ENCODE results near the gene XPC.

DNA sequence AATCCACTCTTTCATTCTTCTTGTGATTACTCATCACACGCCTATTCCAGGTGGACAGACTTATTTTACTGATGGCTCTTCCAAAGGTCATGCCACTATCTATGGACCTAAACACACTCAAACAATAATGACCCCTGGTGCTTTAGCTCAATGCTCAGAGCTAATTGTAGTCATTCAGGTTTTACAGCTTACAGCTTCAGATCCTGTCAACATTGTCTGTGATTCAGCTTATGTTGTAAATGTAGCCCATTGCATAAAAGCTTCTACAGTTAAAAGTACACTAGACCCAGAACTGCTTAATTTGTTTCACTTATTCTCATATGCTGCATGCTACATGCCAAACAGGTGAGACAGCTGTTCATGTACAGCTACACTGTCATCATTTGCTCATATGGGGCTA lies 49.5 kb upstream of the XPC start:
- TF ChIP-seq, protein P1, sequence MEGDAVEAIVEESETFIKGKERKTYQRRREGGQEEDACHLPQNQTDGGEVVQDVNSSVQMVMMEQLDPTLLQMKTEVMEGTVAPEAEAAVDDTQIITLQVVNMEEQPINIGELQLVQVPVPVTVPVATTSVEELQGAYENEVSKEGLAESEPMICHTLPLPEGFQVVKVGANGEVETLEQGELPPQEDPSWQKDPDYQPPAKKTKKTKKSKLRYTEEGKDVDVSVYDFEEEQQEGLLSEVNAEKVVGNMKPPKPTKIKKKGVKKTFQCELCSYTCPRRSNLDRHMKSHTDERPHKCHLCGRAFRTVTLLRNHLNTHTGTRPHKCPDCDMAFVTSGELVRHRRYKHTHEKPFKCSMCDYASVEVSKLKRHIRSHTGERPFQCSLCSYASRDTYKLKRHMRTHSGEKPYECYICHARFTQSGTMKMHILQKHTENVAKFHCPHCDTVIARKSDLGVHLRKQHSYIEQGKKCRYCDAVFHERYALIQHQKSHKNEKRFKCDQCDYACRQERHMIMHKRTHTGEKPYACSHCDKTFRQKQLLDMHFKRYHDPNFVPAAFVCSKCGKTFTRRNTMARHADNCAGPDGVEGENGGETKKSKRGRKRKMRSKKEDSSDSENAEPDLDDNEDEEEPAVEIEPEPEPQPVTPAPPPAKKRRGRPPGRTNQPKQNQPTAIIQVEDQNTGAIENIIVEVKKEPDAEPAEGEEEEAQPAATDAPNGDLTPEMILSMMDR (conservative IDR thresholded peaks at IDR 0.05; ENCODE audit: low read length) = no peak
- TF ChIP-seq EZH2phosphoT487 (IDR thresholded peaks at IDR 0.05; ENCODE audit: borderline replicate concordance, low read depth, low read length) = no peak

Data from OCI-LY7 (cell line).